Astrocyte (in vitro differentiated cells and primary cell): ENCODE data around the gene CERS5. TPM values are rescaled to one million over a fixed set of nuclear protein-coding genes. Genes with fewer than 3 reads are reported as not detected.
A peak's percentile ranks its signal among the peaks of the same experiment; 100 is the strongest.

Experiments used
- DNase-seq: peaks from one replicate; pipeline ENCODE4 v3.0.0-alpha.2; 2010; ENCODE audit warnings: low read depth
- FAIRE-seq: peaks from 2 replicates; lab custom pipeline; 2011; peaks lifted over from hg19 to GRCh38; lab: Jason Lieb, UNC
- H2AFZ ChIP-seq: 2 replicates; pipeline ENCODE4 v1.6.0; 2012; ENCODE audit warnings: low read depth, low read length, inconsistent platforms
- H3K27ac ChIP-seq: 2 replicates; pipeline ENCODE4 v1.5.1; 2011; ENCODE audit warnings: low read depth, low read length, inconsistent platforms
- H3K27me3 ChIP-seq: 2 replicates; pipeline ENCODE4 v1.6.0; 2011; ENCODE audit warnings: low read length, inconsistent platforms; ENCODE audit not compliant: insufficient read depth
- H3K36me3 ChIP-seq: 2 replicates; pipeline ENCODE4 v1.5.1; 2011; ENCODE audit warnings: low read length, inconsistent platforms; ENCODE audit not compliant: insufficient read depth
- H3K4me1 ChIP-seq: 2 replicates; pipeline ENCODE4 v1.5.1; 2011; ENCODE audit warnings: low read length, inconsistent platforms; ENCODE audit not compliant: insufficient read depth
- H3K4me2 ChIP-seq: 2 replicates; pipeline ENCODE4 v1.6.0; 2012; ENCODE audit warnings: low read length, inconsistent platforms
- H3K4me3 ChIP-seq: 2 replicates; pipeline ENCODE4 v1.5.1; 2011; ENCODE audit warnings: low read depth, mild to moderate bottlenecking, low read length, inconsistent platforms; ENCODE audit not compliant: insufficient read depth
- H3K79me2 ChIP-seq: 2 replicates; pipeline ENCODE4 v1.6.0; 2012; ENCODE audit warnings: mild to moderate bottlenecking, low read length, inconsistent platforms; ENCODE audit not compliant: insufficient read depth
- H3K9ac ChIP-seq: 2 replicates; pipeline ENCODE4 v1.6.0; 2012; ENCODE audit warnings: mild to moderate bottlenecking, low read length, inconsistent platforms
- H3K9me3 ChIP-seq: 2 replicates; pipeline ENCODE4 v1.5.1; 2012; ENCODE audit warnings: low read depth, mild to moderate bottlenecking, low read length, inconsistent platforms; ENCODE audit not compliant: insufficient read depth
- H4K20me1 ChIP-seq: 2 replicates; pipeline ENCODE4 v1.6.0; 2012; ENCODE audit warnings: low read length, inconsistent platforms; ENCODE audit not compliant: insufficient read depth
- H3K27ac Mint-ChIP-seq: one replicate; pipeline ENCODE4 v1.8.0; 2021; ENCODE audit warnings: mild to moderate bottlenecking, mixed read lengths; ENCODE audit not compliant: unreplicated experiment
- H3K27me3 Mint-ChIP-seq: one replicate; pipeline ENCODE4 v1.8.0; 2021; ENCODE audit warnings: low read depth, mixed read lengths; ENCODE audit not compliant: unreplicated experiment
- H3K36me3 Mint-ChIP-seq: one replicate; pipeline ENCODE4 v1.8.0; 2021; ENCODE audit warnings: low read depth, mixed read lengths; ENCODE audit not compliant: unreplicated experiment
- H3K4me1 Mint-ChIP-seq: one replicate; pipeline ENCODE4 v1.8.0; 2021; ENCODE audit warnings: low read depth, mixed read lengths; ENCODE audit not compliant: unreplicated experiment
- H3K4me3 Mint-ChIP-seq: one replicate; pipeline ENCODE4 v1.8.0; 2021; ENCODE audit warnings: mild to moderate bottlenecking, moderate library complexity, mixed read lengths; ENCODE audit not compliant: unreplicated experiment
- H3K9me3 Mint-ChIP-seq: one replicate; pipeline ENCODE4 v1.8.0; 2021; ENCODE audit warnings: mild to moderate bottlenecking, mixed read lengths; ENCODE audit not compliant: unreplicated experiment
- CTCF ChIP-seq: IDR thresholded peaks from 2 replicates; pipeline ENCODE4 v1.5.1; 2011; ENCODE audit warnings: low read depth, mild to moderate bottlenecking, inconsistent platforms, low read length, moderate library complexity; ENCODE audit not compliant: insufficient read depth
- EZH2 ChIP-seq: IDR thresholded peaks from 2 replicates; pipeline ENCODE4 v1.6.1; 2012; ENCODE audit warnings: mild to moderate bottlenecking, low read length, inconsistent platforms; ENCODE audit not compliant: insufficient read depth
- total RNA-seq: library from RNA; stranded (reverse); gene quantifications from 2 replicates; pipeline ENCODE4 v1.2.1, GENCODE V29; 2021

Gene CERS5
- total RNA-seq, 1 donor from 2014 or later = 115 TPM

- Mint-ChIP-seq H3K27ac (peak overlapping the region; percentile 95), H3K9me3 (no peaks in the 10 kb centered on the region), H3K27me3 (no peaks in the 10 kb centered on the region), H3K4me1 (peaks cover 44% of the 10 kb centered on the region), H3K4me3 (no peak overlapping the region), H3K36me3 (peaks cover 25% of the 10 kb centered on the region)
- no peak overlapping the region for H3K4me3 ChIP-seq
- no peaks in the 10 kb centered on the region for H3K27me3 ChIP-seq
- H3K9ac ChIP-seq = peak overlapping the region; percentile 77
- TF ChIP-seq CTCF (no peak), EZH2 (no peak)
- peak overlapping the region; percentile 94 for H3K27ac ChIP-seq
- peaks cover 44% of the 10 kb centered on the region for H3K79me2 ChIP-seq
- peaks cover 30% of the 10 kb centered on the region for H3K36me3 ChIP-seq
- peak overlapping the region; percentile 71 for H3K4me2 ChIP-seq
- peak; percentile 20 for DNase-seq
- H3K9me3 ChIP-seq = no peaks in the 10 kb centered on the region
- H4K20me1 ChIP-seq = peaks cover 6% of the 10 kb centered on the region
- peaks cover 37% of the 10 kb centered on the region for H3K4me1 ChIP-seq
- FAIRE-seq = no peak
- no peak overlapping the region for H2AFZ ChIP-seq
Measured at GRCh38 chr12:50185301-50185895, 18.2 kb upstream of the CERS5 start.

- FAIRE-seq (no peak), DNase-seq (no peak)
- no peak overlapping the region for H3K4me2 ChIP-seq
- peak overlapping the region; percentile 31 for H3K4me3 Mint-ChIP-seq
- H3K27ac Mint-ChIP-seq = peak overlapping the region; percentile 84
- no peaks in the 10 kb centered on the region for H3K27me3 ChIP-seq
- TF ChIP-seq CTCF (no peak), EZH2 (no peak)
- H3K9me3 Mint-ChIP-seq = no peaks in the 10 kb centered on the region
- H3K27ac ChIP-seq = no peak overlapping the region
- no peak overlapping the region for H3K9ac ChIP-seq
- no peaks in the 10 kb centered on the region for H3K27me3 Mint-ChIP-seq
- peaks cover 25% of the 10 kb centered on the region for H3K36me3 Mint-ChIP-seq
- peaks cover 27% of the 10 kb centered on the region for H3K36me3 ChIP-seq
- no peak overlapping the region for H3K4me3 ChIP-seq
- H3K4me1 Mint-ChIP-seq = peaks cover 43% of the 10 kb centered on the region
- H3K9me3 ChIP-seq = no peaks in the 10 kb centered on the region
- H3K79me2 ChIP-seq = peaks cover 45% of the 10 kb centered on the region
- H3K4me1 ChIP-seq = peaks cover 37% of the 10 kb centered on the region
- H2AFZ ChIP-seq = no peak overlapping the region
- peaks cover 6% of the 10 kb centered on the region for H4K20me1 ChIP-seq
Measured at GRCh38 chr12:50184261-50184660, 17.1 kb upstream of the CERS5 start.

GRCh38 chr12:50182461-50182860 is 15.3 kb upstream of the CERS5 start:
- no peaks in the 10 kb centered on the region for H3K27me3 Mint-ChIP-seq
- H3K4me1 Mint-ChIP-seq = peaks cover 25% of the 10 kb centered on the region
- H3K9me3 Mint-ChIP-seq = no peaks in the 10 kb centered on the region
- Histone ChIP-seq H2AFZ (no peak overlapping the region), H3K27ac (no peak overlapping the region), H3K9ac (no peak overlapping the region), H4K20me1 (peaks cover 8% of the 10 kb centered on the region), H3K4me3 (no peak overlapping the region), H3K4me2 (no peak overlapping the region), H3K27me3 (no peaks in the 10 kb centered on the region), H3K79me2 (peaks cover 38% of the 10 kb centered on the region), H3K4me1 (peaks cover 23% of the 10 kb centered on the region), H3K36me3 (peaks cover 30% of the 10 kb centered on the region), H3K9me3 (no peaks in the 10 kb centered on the region)
- FAIRE-seq (no peak), DNase-seq (no peak)
- H3K36me3 Mint-ChIP-seq = peaks cover 23% of the 10 kb centered on the region
- H3K4me3 Mint-ChIP-seq = no peak overlapping the region
- no peak overlapping the region for H3K27ac Mint-ChIP-seq
- TF ChIP-seq CTCF (no peak), EZH2 (no peak)
